Putamen (tissue), 1 donor: ENCODE results near the gene GCM1.
"Not testable (repeated sequence)": the region's sequence is repeated elsewhere in the genome, so short reads cannot be mapped to it uniquely, and the experiment has no call there.

Source experiments
- DNase-seq: peaks from one replicate; pipeline ENCODE4 v3.0.0-alpha.2; 2016; ENCODE audit warnings: low spot score

Gene GCM1

GRCh38 chr6:53148684-53149083, at the start of gene GCM1:
Gene GCM1 (minus strand): TSS chr6:53148841. CDS start chr6:53145632, 3,209 bp downstream.
- no peak for DNase-seq

- no peak for DNase-seq
Measured at GRCh38 chr6:53197553-53197952, 48.9 kb upstream of the GCM1 start.

GRCh38 chr6:53195048-53195447, 46.4 kb upstream of the GCM1 start:
- DNase-seq: no peak

GRCh38 chr6:53192682-53193188, 44.1 kb upstream of the GCM1 start:
- DNase-seq: no peak

- no peak for DNase-seq
Measured at GRCh38 chr6:53189554-53189953, 40.9 kb upstream of the GCM1 start.

- DNase-seq: no peak
Measured at GRCh38 chr6:53188833-53189232, 40.2 kb upstream of the GCM1 start.

GRCh38 chr6:53180678-53181077, 32.0 kb upstream of the GCM1 start:
- no peak for DNase-seq

GRCh38 chr6:53179961-53180651, 31.5 kb upstream of the GCM1 start:
- no peak for DNase-seq

- no peak for DNase-seq
Measured at GRCh38 chr6:53178837-53179432, 30.3 kb upstream of the GCM1 start.

- no peak for DNase-seq
Measured at GRCh38 chr6:53175027-53175426, 26.4 kb upstream of the GCM1 start.

- no peak for DNase-seq
Measured at GRCh38 chr6:53172468-53172803, 23.8 kb upstream of the GCM1 start.

- DNase-seq: peak; percentile 83
Measured at GRCh38 chr6:53171605-53172467, 23.2 kb upstream of the GCM1 start.

- DNase-seq: no peak
Measured at GRCh38 chr6:53168516-53169267, 20.1 kb upstream of the GCM1 start.

GRCh38 chr6:53165293-53165692, 16.7 kb upstream of the GCM1 start:
- DNase-seq: no peak

- no peak for DNase-seq
Measured at GRCh38 chr6:53162606-53163005, 14.0 kb upstream of the GCM1 start.

- DNase-seq: no peak
Measured at GRCh38 chr6:53161481-53162009, 12.9 kb upstream of the GCM1 start.

GRCh38 chr6:53159558-53159957, 10.9 kb upstream of the GCM1 start:
- no peak for DNase-seq

- DNase-seq: not testable (repeated sequence)
Measured at GRCh38 chr6:53158076-53158475, 9.4 kb upstream of the GCM1 start.

GRCh38 chr6:53155279-53155678, 6.6 kb upstream of the GCM1 start:
- DNase-seq: not testable (repeated sequence)

GRCh38 chr6:53154794-53155193, 6.2 kb upstream of the GCM1 start:
- no peak for DNase-seq

GRCh38 chr6:53154071-53154470, 5.4 kb upstream of the GCM1 start:
- no peak for DNase-seq

- no peak for DNase-seq
Measured at GRCh38 chr6:53152576-53152975, 3.9 kb upstream of the GCM1 start.
